Heart left ventricle (tissue), 13 donors: Measurements from ENCODE around the gene CCDC69.

Experiments
- POLR2A ChIP-seq, 2 donors: fragments of 450-650 bp; IDR thresholded peaks; one replicate each; pipeline ENCODE4 v1.6.1; 2017; ENCODE audit warnings: antibody characterized with exemption in 2 of 2, mild to moderate bottlenecking in 2 of 2, moderate library complexity in 2 of 2
- TF ChIP-seq, protein P1 (sequence below), 12 donors: fragments of 200-600 bp; sonication (generic) in 4 of 12; IDR thresholded peaks; one replicate each; pipeline versions ENCODE4 v1.5.0 to v1.8.0; 2018 to 2022; ENCODE audit warnings: antibody characterized with exemption in 12 of 12, mild to moderate bottlenecking in 5 of 12
- donor health status: ischemic (EF 13 %, LVEDD 7.1; RV severe dilation, severe dysfunction).
- donor health status: DM: no; HTN: yes; CAD: no.
- donor health status: DM: no; HTN: no; CAD: no.
- donor health status: ischemic (EF 25% LVEDD 6.9; RV normal size, moderate dysfunction).
- donor health status: ischemic (EF 25% LVEDD 5.7; RV mildly dilated, moderate dysfunction).
- donor health status: ischemic (EF 35%, LVEDD 5.7; RV mildly dilated, moderate dysfunction).
- donor health status: nonischemic (EF 11% LVEDD 7.7; RV severe dilation, severe dysfunction).
- donor health status: DM: yes; HTN: yes; CAD: no.
- donor health status: PGD.
- donor health status: ischemic (EF 29% LVEDD 5.4; RV normal size, mild dysfunction).
- donor health status: nonischemic (EF 23%, LVEDD 6.1; RV moderate dilation, normal function).

GRCh38 chr5:151264113-151264512, 40.2 kb upstream of the CCDC69 start:
- TF ChIP-seq, protein P1, sequence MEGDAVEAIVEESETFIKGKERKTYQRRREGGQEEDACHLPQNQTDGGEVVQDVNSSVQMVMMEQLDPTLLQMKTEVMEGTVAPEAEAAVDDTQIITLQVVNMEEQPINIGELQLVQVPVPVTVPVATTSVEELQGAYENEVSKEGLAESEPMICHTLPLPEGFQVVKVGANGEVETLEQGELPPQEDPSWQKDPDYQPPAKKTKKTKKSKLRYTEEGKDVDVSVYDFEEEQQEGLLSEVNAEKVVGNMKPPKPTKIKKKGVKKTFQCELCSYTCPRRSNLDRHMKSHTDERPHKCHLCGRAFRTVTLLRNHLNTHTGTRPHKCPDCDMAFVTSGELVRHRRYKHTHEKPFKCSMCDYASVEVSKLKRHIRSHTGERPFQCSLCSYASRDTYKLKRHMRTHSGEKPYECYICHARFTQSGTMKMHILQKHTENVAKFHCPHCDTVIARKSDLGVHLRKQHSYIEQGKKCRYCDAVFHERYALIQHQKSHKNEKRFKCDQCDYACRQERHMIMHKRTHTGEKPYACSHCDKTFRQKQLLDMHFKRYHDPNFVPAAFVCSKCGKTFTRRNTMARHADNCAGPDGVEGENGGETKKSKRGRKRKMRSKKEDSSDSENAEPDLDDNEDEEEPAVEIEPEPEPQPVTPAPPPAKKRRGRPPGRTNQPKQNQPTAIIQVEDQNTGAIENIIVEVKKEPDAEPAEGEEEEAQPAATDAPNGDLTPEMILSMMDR (IDR thresholded peaks at IDR 0.05), result no peak
- TF ChIP-seq POLR2A (IDR thresholded peaks at IDR 0.05), result no peak
